H54 (cell line): Measurements from ENCODE around the gene ELMO1.

Source experiments
- DNase-seq: peaks from one replicate; pipeline ENCODE4 v3.0.0; 2011; ENCODE audit warnings: low spot score, mixed read lengths; ENCODE audit not compliant: insufficient read length
- FAIRE-seq: peaks from 3 replicates; lab custom pipeline; 2011; peaks lifted over from hg19 to GRCh38; lab: Jason Lieb, UNC
- POLR2A ChIP-seq: IDR thresholded peaks from 2 replicates; pipeline ENCODE4 v1.6.1; 2011; ENCODE audit warnings: low read depth, mild to moderate bottlenecking, low read length

ELMO1 gene

GRCh38 chr7:36881233-36881874, 567.3 kb downstream of the ELMO1 start:
- FAIRE-seq = no peak
- no peak for TF ChIP-seq POLR2A
- no peak for DNase-seq

GRCh38 chr7:36880108-36880507, 568.6 kb downstream of the ELMO1 start:
- TF ChIP-seq POLR2A = no peak
- DNase-seq = no peak
- no peak for FAIRE-seq

GRCh38 chr7:36879021-36879420, 569.6 kb downstream of the ELMO1 start:
- no peak for FAIRE-seq
- DNase-seq = no peak
- TF ChIP-seq POLR2A = no peak

- FAIRE-seq = no peak
- no peak for DNase-seq
- TF ChIP-seq POLR2A = no peak
Observed at GRCh38 chr7:36878288-36878687, 570.4 kb downstream of the ELMO1 start.

GRCh38 chr7:36875794-36876193, 572.9 kb downstream of the ELMO1 start:
- no peak for TF ChIP-seq POLR2A
- FAIRE-seq = no peak
- no peak for DNase-seq

- FAIRE-seq = no peak
Observed at GRCh38 chr7:36874041-36874440, 574.6 kb downstream of the ELMO1 start.

GRCh38 chr7:36871863-36872262, 576.8 kb downstream of the ELMO1 start:
- no peak for TF ChIP-seq POLR2A
- no peak for FAIRE-seq
- DNase-seq = peak; percentile 30

More at GRCh38 chr7:36874041-36874440, 574.6 kb downstream of the ELMO1 start:
- no peak for TF ChIP-seq POLR2A
- DNase-seq = no peak

- DNase-seq (no peak), FAIRE-seq (no peak)
- TF ChIP-seq POLR2A = no peak
Observed at GRCh38 chr7:36871355-36871738, 577.3 kb downstream of the ELMO1 start.

- TF ChIP-seq POLR2A = no peak
- DNase-seq = no peak
- no peak for FAIRE-seq
Observed at GRCh38 chr7:36870625-36871354, 577.9 kb downstream of the ELMO1 start.

GRCh38 chr7:36868727-36869411, 579.8 kb downstream of the ELMO1 start:
- no peak for DNase-seq
- no peak for TF ChIP-seq POLR2A
- FAIRE-seq = no peak

GRCh38 chr7:36865019-36865418, 583.6 kb downstream of the ELMO1 start:
- no peak for TF ChIP-seq POLR2A
- FAIRE-seq (no peak), DNase-seq (no peak)

GRCh38 chr7:36863901-36864701, 584.6 kb downstream of the ELMO1 start:
- TF ChIP-seq POLR2A = no peak
- no peak for DNase-seq
- FAIRE-seq = no peak

GRCh38 chr7:36862771-36863261, 585.8 kb downstream of the ELMO1 start:
- DNase-seq (no peak), FAIRE-seq (no peak)
- TF ChIP-seq POLR2A = no peak

GRCh38 chr7:36861656-36862055, 587.0 kb downstream of the ELMO1 start:
- no peak for TF ChIP-seq POLR2A
- DNase-seq (no peak), FAIRE-seq (no peak)
